Measurements from ENCODE around the gene COQ2.
"Not testable (repeated sequence)": the region's sequence is repeated elsewhere in the genome, so short reads cannot be mapped to it uniquely, and the experiment has no call there.

Gene COQ2, protein sequence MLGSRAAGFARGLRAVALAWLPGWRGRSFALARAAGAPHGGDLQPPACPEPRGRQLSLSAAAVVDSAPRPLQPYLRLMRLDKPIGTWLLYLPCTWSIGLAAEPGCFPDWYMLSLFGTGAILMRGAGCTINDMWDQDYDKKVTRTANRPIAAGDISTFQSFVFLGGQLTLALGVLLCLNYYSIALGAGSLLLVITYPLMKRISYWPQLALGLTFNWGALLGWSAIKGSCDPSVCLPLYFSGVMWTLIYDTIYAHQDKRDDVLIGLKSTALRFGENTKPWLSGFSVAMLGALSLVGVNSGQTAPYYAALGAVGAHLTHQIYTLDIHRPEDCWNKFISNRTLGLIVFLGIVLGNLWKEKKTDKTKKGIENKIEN

DNA sequence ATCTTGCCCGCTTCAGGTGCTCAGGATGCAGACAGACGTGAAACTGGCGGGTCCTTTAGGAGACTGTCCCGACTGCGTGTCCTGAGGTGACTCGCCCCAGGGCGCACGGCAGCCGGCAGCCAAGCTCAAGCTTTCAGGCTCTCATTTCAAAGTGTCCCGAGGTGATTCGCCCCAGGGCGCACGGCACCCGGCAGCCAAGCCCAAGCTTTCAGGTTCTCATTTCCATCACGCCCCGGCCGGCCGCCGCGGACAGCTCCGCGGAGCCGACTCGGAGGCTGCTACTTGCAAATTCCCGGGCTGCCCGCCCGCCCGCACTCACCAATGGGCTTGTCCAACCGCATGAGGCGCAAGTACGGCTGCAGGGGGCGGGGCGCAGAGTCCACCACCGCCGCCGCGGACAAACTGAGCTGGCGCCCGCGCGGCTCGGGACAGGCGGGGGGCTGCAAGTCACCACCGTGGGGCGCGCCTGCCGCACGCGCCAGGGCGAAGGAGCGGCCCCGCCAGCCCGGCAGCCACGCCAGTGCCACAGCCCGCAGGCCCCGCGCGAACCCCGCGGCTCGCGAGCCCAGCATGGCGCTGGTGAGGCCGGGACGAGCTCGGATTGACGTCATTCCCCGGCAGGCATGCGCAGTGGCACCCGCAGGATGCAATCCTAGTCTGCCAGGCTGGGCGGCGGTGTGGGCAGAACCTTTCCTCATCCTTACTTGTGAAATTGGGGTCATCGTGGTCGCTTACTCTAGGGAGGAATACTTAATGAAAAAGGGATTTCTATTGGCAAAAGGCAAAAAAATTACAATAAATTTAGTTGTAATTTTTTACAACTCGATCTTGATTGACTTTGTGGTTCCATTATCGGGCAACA, at the start of gene COQ2:
Gene COQ2, minus strand, starts transcription at position 606 of the 862 bp plus-strand sequence. Its CDS starts 34 bp downstream, at position 572.
- DNase-seq: peak; percentile 89

DNA sequence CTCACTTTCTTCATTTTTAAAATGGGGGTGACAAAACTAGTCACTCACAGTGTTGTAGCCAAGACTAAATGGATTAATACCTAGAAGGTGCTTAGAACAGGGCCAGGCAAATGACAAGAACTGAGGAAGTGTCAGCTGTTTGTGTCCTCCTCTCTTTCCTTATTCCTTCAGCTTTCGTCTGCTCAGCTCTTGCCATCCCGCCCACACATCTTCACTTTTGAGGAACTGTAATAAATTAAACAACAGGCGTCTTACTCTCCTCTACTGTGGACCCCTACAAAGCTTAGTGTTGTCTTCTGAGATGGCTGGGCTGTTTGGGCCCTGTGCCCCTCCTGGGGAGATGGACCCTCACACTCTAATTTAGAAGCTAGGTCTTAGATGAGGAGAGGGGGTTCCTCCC, 47.4 kb upstream of the COQ2 start:
- DNase-seq: no peak

DNA sequence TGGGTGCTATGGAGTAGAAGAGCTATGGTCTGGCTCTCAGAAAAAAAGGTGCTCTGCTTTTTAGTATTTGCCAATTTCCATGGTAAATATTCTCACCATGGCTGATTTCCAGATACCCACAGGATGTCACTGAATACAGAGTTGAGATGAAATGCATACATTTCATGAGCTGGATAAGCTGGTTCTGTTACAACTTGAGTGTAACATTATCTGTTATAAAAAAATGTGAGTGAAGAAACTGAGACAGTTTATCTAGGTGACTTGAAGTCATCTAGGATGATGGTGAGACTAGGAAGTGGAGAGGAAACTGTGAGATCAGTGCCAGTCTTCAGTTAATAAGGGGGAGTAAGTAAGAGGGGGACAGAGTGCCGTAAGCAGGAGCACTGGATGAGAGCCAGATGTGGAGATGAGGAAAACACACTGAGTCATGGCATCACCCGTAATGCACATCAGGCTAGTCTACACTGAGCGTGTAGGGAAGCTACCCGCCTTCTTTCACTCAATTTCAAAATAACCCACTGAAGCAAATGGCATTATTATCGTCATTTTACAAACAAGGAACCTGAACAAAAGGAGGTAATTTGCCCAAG, 45.0 kb upstream of the COQ2 start:
- no peak for DNase-seq

DNA sequence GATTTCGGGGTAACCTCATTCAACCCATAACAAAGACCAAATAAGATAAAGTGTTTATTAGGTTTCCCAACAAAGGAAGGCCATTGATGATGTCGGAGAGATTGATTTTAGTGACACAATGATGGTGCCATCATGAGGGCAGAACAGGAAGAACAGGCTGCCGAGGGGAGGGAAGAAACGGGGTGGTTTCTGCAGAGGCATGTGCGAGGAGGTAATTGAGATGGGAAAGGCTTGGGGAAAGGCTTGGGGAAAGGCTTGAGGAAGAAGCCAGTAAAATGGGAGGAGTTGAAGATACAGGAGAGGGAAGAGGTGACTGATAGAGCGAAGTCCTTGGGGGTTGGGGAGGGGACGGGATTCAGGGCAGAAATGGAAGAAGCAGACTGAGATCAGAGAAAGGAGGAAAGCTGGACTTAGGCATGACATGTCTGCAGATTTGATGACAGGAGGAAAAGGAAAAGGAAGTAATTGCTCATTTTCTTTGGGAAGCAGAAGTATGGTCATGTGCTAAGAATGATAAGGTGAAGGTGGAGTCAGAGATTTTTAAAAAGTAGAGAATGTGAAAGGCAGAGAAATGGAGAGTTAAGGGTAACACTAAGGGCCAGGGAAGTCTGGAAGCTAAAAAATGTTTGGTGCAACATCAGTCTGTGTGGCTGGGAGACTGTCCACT, 44.1 kb upstream of the COQ2 start:
- no peak for DNase-seq

GRCh38 chr4:83326546-83326945, 41.9 kb upstream of the COQ2 start:
- DNase-seq: no peak

DNA sequence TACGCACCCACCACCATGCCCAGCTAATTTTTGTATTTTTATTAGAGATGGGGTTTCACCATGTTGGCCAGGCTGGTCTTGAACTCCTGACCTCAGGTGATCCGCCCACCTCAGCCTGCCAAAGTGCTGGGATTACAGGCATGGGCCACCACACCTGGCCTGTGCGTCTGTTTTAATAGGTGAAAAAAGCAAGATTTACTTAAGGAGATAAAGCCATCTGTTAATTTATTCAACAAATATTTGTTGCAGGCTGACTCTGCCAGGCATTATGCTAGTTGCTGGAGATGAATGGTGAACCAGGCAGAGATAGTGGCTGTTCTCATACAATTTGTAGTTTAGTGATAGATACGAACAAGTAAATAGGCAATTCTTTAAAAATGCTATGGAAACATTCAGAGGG, 40.7 kb upstream of the COQ2 start:
- not testable (repeated sequence) for DNase-seq

- DNase-seq: no peak
These were observed 38.5 kb upstream of the COQ2 start for GRCh38 chr4:83323136-83323535.

- DNase-seq: no peak
These were observed 36.0 kb upstream of the COQ2 start for GRCh38 chr4:83320548-83320947.

- DNase-seq: no peak
These were observed 34.1 kb upstream of the COQ2 start for GRCh38 chr4:83318666-83319065.

DNA sequence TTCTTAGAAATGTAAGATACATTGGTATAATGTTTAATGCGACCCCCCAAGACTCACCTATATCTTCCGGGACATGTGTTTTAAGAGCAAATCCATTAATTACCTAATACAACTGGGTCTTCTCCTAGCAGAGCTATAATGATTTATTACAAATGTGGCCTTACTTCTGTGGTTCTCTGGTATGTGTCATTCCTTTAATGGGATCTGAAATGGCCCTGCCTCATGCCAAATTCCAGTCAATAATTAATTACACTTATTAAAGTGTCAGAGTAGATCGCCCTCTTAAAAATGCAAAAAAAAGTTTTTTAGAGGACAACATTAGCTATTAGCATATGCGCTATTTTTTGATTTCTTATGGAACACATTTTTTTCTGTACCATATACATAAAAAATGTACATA, 33.1 kb upstream of the COQ2 start:
- no peak for DNase-seq

- DNase-seq: no peak
These were observed 32.0 kb upstream of the COQ2 start for GRCh38 chr4:83316459-83317165.

- no peak for DNase-seq
These were observed 30.8 kb upstream of the COQ2 start for GRCh38 chr4:83315341-83315870.

GRCh38 chr4:83308672-83309071, 24.1 kb upstream of the COQ2 start:
- no peak for DNase-seq

DNA sequence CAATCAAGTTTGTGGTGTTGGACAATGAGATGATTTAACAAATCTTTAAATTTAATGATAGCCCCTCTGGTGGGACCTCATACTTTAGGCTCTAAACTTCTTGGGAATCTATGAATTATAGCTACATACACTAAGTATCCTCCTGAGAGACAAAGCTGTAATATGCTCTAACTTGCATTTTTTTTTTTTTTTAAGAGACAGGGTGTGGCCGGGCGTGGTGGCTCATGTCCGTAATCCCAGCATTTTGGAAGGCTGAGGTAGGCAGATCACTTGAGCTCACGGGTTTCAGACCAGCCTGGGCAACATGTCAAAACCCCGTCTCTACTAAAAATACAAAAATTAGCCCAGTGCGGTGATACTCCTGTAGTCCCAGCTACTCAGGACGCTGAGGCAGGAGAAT, 23.3 kb upstream of the COQ2 start:
- DNase-seq: no peak

GRCh38 chr4:83305187-83305586, 20.6 kb upstream of the COQ2 start:
- no peak for DNase-seq

- DNase-seq: peak; percentile 31
These were observed 13.1 kb upstream of the COQ2 start for GRCh38 chr4:83297548-83298260.

DNA sequence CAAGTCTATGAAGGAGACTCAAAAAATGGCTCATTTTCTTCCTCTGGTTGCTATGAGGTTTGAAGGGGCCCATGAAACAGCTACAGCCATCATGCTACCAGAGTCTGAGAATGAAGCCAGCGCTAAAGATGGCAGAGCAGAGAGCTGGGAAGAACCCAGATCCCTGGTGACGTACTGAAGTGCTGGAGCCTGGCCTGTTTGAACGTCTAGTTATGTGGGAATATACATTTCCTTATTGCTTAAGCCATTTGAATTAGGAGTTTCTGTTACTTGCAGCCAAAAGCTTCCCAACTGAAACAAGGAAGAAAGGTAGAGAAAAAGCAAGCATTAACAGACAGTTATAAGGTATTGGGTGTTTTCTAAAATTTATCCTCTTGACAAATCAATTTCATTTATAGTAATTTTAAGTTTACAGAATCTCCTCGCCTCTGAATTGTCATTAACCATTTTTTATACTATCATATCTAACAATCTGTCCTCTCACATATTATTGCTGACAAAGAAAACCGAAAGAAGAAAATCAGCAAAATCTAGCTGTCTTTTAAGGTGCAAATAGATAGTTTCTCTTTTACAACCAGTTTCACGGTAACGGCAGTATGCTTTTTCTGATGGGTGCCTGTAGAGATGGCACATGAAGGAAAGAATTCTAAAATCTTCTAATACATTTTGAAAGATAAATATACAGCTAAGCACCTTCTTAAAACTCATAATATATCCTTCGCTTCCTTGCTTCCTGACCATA, 8.9 kb upstream of the COQ2 start:
- no peak for DNase-seq

DNA sequence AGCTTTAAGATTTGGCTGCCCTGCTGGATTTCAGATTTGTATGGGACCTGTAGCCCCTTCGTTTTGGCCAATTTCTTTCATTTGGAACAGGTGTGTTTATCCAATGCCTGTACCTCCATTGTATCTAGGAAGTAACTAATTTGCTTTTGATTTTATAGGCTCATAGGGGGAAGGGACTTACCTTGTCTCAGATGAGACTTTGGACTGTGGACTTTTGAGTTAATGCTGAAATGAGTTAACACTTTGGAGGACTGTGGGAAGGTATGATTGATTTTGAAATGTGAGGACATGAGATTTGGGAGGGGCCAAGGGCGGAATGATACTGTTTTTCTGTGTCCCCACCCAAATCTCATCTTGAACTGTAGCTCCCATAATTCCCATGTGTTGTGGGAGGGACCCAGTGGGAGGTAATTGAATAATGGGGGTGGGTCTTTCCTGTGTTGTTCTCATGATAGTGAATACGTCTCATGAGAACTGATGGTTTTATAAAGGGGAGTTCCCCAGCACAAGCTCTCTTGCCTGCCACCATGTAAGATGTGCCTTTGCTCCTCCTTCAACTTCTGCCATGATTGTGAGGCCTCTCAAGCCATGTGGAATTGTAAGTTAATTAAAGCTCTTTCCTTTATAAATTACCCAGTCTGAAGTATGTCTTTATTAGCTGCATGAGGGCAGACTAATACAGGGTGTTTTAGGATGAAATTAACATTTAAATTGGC, 5.6 kb upstream of the COQ2 start:
- DNase-seq: not testable (repeated sequence)

- DNase-seq: not testable (repeated sequence)
These were observed 3.8 kb upstream of the COQ2 start for GRCh38 chr4:83288381-83288780.

- peak; percentile 42 for DNase-seq
These were observed 433 bp upstream of the COQ2 start for GRCh38 chr4:83285055-83285407.

Measured in CD4-positive, alpha-beta T cell treated with Interleukin-4 for 4 hours (primary cell).